Epithelial cell of proximal tubule (primary cell): ENCODE results near the gene SCNN1A. TPM values are rescaled to one million over a fixed set of nuclear protein-coding genes. Genes with fewer than 3 reads are reported as not detected.

Source experiments
- DNase-seq: peaks from one replicate; pipeline ENCODE4 v3.0.0-alpha.2; 2011; ENCODE audit warnings: low read depth
- H3K4me3 ChIP-seq: 2 replicates; pipeline ENCODE4 v1.5.1; 2011; ENCODE audit warnings: low read depth, mild to moderate bottlenecking, low read length
- total RNA-seq: library from RNA; depleted of rRNA; stranded (reverse); fragments of >200 nt; gene quantifications from 2 replicates; pipeline ENCODE4 v1.2.3, GENCODE V29; 2015
- TF ChIP-seq, protein P1 (sequence below): conservative IDR thresholded peaks from 2 replicates; pipeline ENCODE4 v1.5.1; 2012; ENCODE audit warnings: low read depth, mild to moderate bottlenecking, low read length

Gene SCNN1A
- total RNA-seq, 1 donor from 2014 or later: 52.2 TPM

DNA sequence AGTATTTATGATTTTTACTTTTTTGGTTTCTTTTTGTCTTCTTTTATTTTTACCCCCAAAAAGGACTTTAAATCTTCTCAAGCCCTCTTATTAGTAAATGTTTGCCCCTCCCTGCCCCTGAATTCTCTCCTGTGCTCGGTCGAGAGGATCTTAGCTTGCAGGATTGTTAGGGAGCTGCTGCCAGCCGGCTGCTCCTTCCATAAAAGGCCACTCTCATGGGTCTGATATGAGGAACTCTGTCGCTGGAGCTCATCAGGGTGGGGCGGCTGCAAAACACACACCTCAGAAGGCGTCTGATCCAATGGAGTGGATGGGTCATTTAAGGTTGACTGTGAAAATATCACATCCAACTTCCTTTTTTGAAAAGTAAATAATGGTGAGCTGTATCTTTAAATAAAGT, 17.1 kb upstream of the SCNN1A start:
- TF ChIP-seq, protein P1, sequence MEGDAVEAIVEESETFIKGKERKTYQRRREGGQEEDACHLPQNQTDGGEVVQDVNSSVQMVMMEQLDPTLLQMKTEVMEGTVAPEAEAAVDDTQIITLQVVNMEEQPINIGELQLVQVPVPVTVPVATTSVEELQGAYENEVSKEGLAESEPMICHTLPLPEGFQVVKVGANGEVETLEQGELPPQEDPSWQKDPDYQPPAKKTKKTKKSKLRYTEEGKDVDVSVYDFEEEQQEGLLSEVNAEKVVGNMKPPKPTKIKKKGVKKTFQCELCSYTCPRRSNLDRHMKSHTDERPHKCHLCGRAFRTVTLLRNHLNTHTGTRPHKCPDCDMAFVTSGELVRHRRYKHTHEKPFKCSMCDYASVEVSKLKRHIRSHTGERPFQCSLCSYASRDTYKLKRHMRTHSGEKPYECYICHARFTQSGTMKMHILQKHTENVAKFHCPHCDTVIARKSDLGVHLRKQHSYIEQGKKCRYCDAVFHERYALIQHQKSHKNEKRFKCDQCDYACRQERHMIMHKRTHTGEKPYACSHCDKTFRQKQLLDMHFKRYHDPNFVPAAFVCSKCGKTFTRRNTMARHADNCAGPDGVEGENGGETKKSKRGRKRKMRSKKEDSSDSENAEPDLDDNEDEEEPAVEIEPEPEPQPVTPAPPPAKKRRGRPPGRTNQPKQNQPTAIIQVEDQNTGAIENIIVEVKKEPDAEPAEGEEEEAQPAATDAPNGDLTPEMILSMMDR: no peak
- H3K4me3 ChIP-seq: no peak overlapping the region
- DNase-seq: no peak

DNA sequence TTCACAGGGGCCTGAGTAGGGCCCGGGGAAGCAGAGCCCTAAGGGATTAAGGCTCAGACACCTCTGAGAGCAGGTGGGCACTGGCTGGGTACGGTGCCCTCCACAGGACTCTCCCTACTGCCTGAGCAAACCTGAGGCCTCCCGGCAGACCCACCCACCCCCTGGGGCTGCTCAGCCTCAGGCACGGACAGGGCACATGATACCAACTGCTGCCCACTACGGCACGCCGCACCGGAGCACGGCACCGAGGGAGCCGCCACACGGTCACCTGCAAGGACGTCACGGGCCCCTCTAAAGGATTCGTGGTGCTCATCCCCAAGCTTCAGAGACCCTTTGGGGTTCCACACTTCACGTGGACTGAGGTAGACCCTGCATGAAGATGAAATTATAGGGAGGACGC, 15.7 kb upstream of the SCNN1A start:
- TF ChIP-seq, protein P1: no peak
- no peak for DNase-seq
- no peak overlapping the region for H3K4me3 ChIP-seq

DNA sequence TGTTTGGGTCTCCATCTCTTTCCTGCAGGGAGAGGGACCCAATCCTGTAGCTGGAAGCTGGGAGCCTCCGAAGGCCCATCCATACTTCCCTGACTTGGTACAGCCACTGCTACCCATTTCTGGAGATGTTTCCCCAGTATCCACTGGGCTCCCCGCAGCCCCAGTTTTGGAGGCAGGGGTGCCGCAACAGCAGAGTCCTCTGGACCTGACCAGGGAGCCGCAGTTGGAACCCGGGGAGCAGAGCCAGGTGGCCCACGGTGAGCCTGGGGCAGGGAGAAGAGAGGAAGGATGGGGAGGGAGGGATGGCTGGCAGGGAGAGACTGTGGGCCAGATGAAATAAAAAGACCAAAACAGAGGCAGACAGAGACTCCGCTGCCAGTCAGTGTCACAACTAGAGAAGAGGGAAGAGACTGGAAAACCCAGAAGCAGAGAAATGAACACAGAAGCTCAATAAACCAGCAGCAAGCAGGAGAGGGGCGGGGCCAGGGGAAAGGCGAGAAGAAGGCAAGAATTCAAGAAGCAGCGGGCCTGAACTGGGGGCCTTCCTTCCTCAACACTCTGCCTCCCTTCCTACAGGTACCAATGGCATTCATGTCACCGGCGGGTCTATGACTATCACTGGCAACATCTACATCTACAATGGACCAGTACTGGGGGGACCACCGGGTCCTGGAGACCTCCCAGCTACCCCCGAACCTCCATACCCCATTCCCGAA, 14.9 kb upstream of the SCNN1A start:
- no peak overlapping the region for H3K4me3 ChIP-seq
- no peak for DNase-seq
- TF ChIP-seq, protein P1: no peak

DNA sequence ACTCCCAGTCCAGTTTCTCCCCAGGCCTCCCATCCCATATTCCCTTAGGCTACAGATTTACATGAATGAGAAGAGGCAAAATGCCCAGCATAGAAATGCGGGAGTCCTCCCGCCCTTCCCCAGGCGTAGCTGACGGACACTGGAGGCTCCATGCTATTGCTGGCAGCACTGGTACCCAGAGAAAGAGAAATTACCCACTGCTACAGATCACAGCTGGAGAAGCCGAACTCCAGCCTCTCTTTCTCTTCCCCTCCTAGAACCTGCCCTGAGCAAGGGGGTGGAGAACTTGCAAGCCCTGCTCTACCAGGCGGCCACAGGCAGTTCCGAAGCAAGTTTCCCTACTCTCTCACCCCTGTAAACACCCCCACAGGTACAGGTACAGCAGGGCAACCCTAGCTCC, 12.2 kb upstream of the SCNN1A start:
- no peak for DNase-seq
- TF ChIP-seq, protein P1: no peak

DNA sequence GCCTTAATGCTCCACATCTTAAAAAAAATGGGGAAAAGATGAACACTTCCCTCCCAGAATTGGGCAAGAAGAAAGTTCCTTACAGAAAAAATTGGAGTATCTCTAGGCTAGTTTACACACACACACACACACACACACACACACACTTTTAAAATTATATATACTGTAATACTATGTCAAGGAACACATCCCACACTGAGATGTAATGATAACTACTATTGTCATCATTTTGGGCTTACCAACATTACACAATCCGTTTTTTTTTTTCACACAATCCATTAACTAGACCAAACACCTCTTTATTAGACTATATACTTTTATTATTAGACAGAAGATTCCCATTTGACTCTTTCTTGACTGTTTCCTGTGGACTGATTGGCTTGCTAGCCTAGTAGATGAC, 11.1 kb upstream of the SCNN1A start:
- DNase-seq: no peak
- H3K4me3 ChIP-seq: no peak overlapping the region
- TF ChIP-seq, protein P1: no peak

More for the DNA sequence above, 12.2 kb upstream of the SCNN1A start:
- no peak overlapping the region for H3K4me3 ChIP-seq

DNA sequence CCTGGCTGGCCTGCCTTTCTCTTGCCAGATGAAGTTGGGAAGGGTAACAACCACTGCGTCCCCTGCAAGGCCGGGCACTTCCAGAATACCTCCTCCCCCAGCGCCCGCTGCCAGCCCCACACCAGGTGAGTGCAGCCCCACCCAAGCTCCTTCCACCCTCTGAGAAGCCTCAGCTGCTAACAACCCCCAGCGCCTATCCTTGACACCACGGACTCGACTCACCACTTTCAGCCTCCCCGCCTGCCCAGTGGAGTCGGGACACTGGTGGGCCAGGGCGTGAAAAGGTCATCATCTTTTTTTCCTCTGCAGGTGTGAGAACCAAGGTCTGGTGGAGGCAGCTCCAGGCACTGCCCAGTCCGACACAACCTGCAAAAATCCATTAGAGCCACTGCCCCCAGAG, 10.7 kb upstream of the SCNN1A start:
- TF ChIP-seq, protein P1: no peak
- no peak for DNase-seq
- H3K4me3 ChIP-seq: peak overlapping the region; percentile 35
